A549 (cell line): ENCODE data around the gene EPB42.

Experiments
- BHLHE40 ChIP-seq: IDR thresholded peaks from 2 replicates; pipeline ENCODE4 v1.6.1; 2012; ENCODE audit warnings: low read depth, low read length, inconsistent platforms
- CBX2 ChIP-seq: fragments of 200-600 bp; sonication (generic); IDR thresholded peaks from 2 replicates; pipeline ENCODE4 v1.6.1; 2016; ENCODE audit warnings: low read depth, mild to moderate bottlenecking, borderline replicate concordance
- CEBPB ChIP-seq, 2 experiments: fragments of >200 bp in 1 of 2; sonication (Bioruptor Twin) in 1 of 2; formaldehyde crosslinking in 1 of 2; IDR thresholded peaks; 2 replicates each; pipeline ENCODE4 v1.6.1; 2012 to 2016
- EP300 ChIP-seq, 2 experiments: fragments of >200 bp; sonication (Bioruptor Twin); formaldehyde crosslinking; IDR thresholded peaks; 2 replicates in 1 of 2; 3 replicates in 1 of 2; pipeline ENCODE4 v1.6.1; 2016 to 2017
- TF ChIP-seq, protein P1 (sequence below): fragments of >200 bp; sonication (Bioruptor Twin); formaldehyde crosslinking; IDR thresholded peaks from 3 replicates; pipeline ENCODE4 v1.5.1; 2016

DNA sequence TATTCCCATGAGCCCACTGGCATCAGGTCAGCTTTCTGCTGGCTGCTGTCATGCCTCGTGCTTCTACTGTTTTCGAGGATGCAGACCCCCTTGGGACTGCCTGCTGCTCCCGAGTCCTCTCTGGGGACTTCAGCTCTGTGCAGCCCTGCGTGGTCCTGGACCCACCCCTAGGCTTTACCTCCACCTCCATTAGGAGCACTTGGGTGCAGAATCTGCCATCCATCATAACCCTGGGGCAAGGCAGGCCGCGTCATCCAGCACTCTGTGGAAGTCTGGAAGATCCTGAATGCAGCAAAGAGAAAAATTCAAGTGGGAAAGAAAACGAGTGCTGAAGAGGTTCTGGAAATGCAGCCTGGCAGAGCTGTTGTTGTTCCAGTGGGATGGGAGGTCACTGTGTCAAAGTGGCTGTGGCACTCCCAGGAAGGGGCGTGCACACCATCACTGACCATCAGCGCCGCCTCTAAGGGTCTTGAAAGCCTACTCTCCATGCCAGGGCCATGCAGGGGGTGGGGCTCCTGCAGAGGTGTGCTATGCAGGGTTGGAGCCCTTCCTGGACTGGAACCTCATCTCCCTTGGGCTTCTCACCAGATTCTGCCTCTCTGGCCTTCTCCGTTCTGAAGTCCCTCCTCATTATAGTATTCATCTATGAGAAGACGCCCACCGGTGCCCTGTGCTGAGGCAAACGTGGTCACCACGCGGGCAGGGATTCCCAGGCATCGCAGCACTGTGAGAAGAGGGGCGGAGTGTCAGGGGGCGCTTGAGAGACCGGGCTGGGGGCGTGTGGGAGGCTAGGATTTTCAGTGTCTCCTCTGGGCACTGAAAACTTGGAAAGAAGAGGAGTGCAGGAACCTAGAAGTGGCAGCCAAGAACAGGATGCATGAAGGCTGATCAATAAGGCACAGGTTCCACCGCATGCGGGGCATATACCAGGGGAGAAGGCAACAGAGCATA is 12.5 kb downstream of the EPB42 start:
- TF ChIP-seq CBX2 (no peak), BHLHE40 (no peak), CEBPB (IDR thresholded peaks at IDR 0.05) (no peak), EP300 (IDR thresholded peaks at IDR 0.05) (no peak)
- TF ChIP-seq, protein P1, sequence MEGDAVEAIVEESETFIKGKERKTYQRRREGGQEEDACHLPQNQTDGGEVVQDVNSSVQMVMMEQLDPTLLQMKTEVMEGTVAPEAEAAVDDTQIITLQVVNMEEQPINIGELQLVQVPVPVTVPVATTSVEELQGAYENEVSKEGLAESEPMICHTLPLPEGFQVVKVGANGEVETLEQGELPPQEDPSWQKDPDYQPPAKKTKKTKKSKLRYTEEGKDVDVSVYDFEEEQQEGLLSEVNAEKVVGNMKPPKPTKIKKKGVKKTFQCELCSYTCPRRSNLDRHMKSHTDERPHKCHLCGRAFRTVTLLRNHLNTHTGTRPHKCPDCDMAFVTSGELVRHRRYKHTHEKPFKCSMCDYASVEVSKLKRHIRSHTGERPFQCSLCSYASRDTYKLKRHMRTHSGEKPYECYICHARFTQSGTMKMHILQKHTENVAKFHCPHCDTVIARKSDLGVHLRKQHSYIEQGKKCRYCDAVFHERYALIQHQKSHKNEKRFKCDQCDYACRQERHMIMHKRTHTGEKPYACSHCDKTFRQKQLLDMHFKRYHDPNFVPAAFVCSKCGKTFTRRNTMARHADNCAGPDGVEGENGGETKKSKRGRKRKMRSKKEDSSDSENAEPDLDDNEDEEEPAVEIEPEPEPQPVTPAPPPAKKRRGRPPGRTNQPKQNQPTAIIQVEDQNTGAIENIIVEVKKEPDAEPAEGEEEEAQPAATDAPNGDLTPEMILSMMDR = no peak
